GM12878 (cell line): ENCODE measurements around the gene ADCY2. TPM values are rescaled to one million over a fixed set of nuclear protein-coding genes. Genes with fewer than 3 reads are reported as not detected.

ENCODE experiments used
- ATAC-seq: fragments of 200-7000 bp; cut with Tn5 transposase; 3 replicates; pipeline ENCODE4 v1.9.1; 2020; ENCODE audit warnings: mild to moderate bottlenecking, moderate library complexity
- BruUV-seq: library from RNA; stranded (reverse); fragments of 400-500 nt; replicated peaks from 2 replicates; lab custom pipeline; 2021; lab: Mats Ljungman, UMichigan
- CTCF ChIA-PET: fragments of 300-600 bp; sonication (Branson Sonifier 250); formaldehyde crosslinking; extraction: SDS; loops from one replicate; lab custom pipeline; 2021; ENCODE audit warnings: inconsistent platforms; lab: Yijun Ruan, JAX
- POLR2A ChIA-PET: fragments of 350-600 bp; formaldehyde crosslinking; extraction: SDS; loops from one replicate; lab custom pipeline; 2021; ENCODE audit warnings: inconsistent platforms; lab: Charles Lee
- RAD21 ChIA-PET: fragments of 300-600 bp; sonication (Branson Sonifier 250); formaldehyde crosslinking; loops from one replicate; lab custom pipeline; 2023; ENCODE audit warnings: antibody characterized with exemption; ENCODE audit not compliant: unreplicated experiment; lab: Charles Lee
- SMC1A ChIA-PET: fragments of 300-600 bp; sonication (Branson Sonifier 250); formaldehyde crosslinking; loops from one replicate; lab custom pipeline; 2023; ENCODE audit not compliant: unreplicated experiment, uncharacterized antibody; lab: Charles Lee
- DNase-seq: peaks from one replicate; pipeline ENCODE4 v3.0.0-alpha.2; 2011; ENCODE audit warnings: low read depth, low spot score
- FAIRE-seq: peaks from 3 replicates; lab custom pipeline; 2011; peaks lifted over from hg19 to GRCh38; lab: Jason Lieb, UNC
- H2AFZ ChIP-seq: 2 replicates; pipeline ENCODE4 v1.6.0; 2011; ENCODE audit warnings: low read depth, low read length, control low read depth; ENCODE audit not compliant: control insufficient read depth
- H3K27ac ChIP-seq: 2 replicates; pipeline ENCODE4 v1.5.1; 2011; ENCODE audit warnings: control low read depth; ENCODE audit not compliant: control insufficient read depth, insufficient read depth
- H3K27me3 ChIP-seq, 2 experiments: replicated peaks in 1 of 2; 2 replicates each; pipeline versions ENCODE4 v1.6.0 to v1.6.1; 2011; ENCODE audit warnings: low read length in 1 of 2; ENCODE audit not compliant: control insufficient read depth in 2 of 2, insufficient read depth in 2 of 2
- H3K36me3 ChIP-seq, 2 experiments: 2 replicates each; pipeline ENCODE4 v1.5.1; 2011; ENCODE audit warnings: low read length in 1 of 2; ENCODE audit not compliant: control insufficient read depth in 2 of 2, insufficient read depth in 2 of 2
- H3K4me1 ChIP-seq: 2 replicates; pipeline ENCODE4 v1.6.1; 2011; ENCODE audit warnings: mild to moderate bottlenecking, low read length, moderate library complexity, mixed read lengths; ENCODE audit not compliant: control insufficient read depth, insufficient read depth
- H3K4me2 ChIP-seq: 2 replicates; pipeline ENCODE4 v1.6.0; 2011; ENCODE audit warnings: control low read depth; ENCODE audit not compliant: control insufficient read depth, insufficient read depth
- H3K4me3 ChIP-seq: fragments of 200-600 bp; sonication (generic); 2 replicates; pipeline ENCODE4 v1.5.1; 2016
- H3K79me2 ChIP-seq: 2 replicates; pipeline ENCODE4 v1.6.0; 2011; ENCODE audit warnings: low read length; ENCODE audit not compliant: control insufficient read depth, insufficient read depth
- H3K9ac ChIP-seq: 2 replicates; pipeline ENCODE4 v1.8.0; 2011; ENCODE audit warnings: low read length, control low read depth, mixed read lengths; ENCODE audit not compliant: control insufficient read depth, insufficient read depth
- H3K9me3 ChIP-seq: replicated peaks from 3 replicates; pipeline ENCODE4 v1.5.1; 2011; ENCODE audit warnings: mild to moderate bottlenecking, low read length; ENCODE audit not compliant: control insufficient read depth, insufficient read depth
- H4K20me1 ChIP-seq: 2 replicates; pipeline ENCODE4 v1.6.0; 2011; ENCODE audit not compliant: control insufficient read depth, insufficient read depth
- ASH2L ChIP-seq: fragments of 300-600, 200-600 bp; sonication (generic); IDR thresholded peaks from 2 replicates; pipeline ENCODE4 v1.6.1; 2017; ENCODE audit warnings: low read depth, mild to moderate bottlenecking, borderline replicate concordance
- ATF7 ChIP-seq: fragments of 450-650 bp; IDR thresholded peaks from 2 replicates; pipeline ENCODE4 v1.6.1; 2016; ENCODE audit warnings: low read depth, mild to moderate bottlenecking
- BACH1 ChIP-seq: fragments of 450-650 bp; IDR thresholded peaks from 2 replicates; pipeline ENCODE4 v1.6.1; 2017; ENCODE audit warnings: mild to moderate bottlenecking, borderline replicate concordance
- BCL11A ChIP-seq: IDR thresholded peaks from 2 replicates; pipeline ENCODE4 v1.6.1; 2011; ENCODE audit warnings: low read depth, low read length
- BMI1 ChIP-seq: fragments of 450-650 bp; IDR thresholded peaks from 2 replicates; pipeline ENCODE4 v1.6.1; 2016; ENCODE audit warnings: mild to moderate bottlenecking, moderate library complexity, borderline replicate concordance
- CBFB ChIP-seq: IDR thresholded peaks from 2 replicates; pipeline ENCODE4 v1.6.1; 2016; ENCODE audit warnings: antibody characterized with exemption, low read depth
- CBX5 ChIP-seq: sonication (generic); IDR thresholded peaks from 2 replicates; pipeline ENCODE4 v1.6.1; 2016; ENCODE audit warnings: low read depth, moderate library complexity, mild to moderate bottlenecking, inconsistent platforms
- CEBPZ ChIP-seq: fragments of 150-350 bp; IDR thresholded peaks from 2 replicates; pipeline ENCODE4 v1.6.1; 2016; ENCODE audit warnings: low read depth, low read length
- CHD4 ChIP-seq: fragments of 200-600 bp; sonication (generic); IDR thresholded peaks from 2 replicates; pipeline ENCODE4 v1.6.1; 2016; ENCODE audit warnings: mild to moderate bottlenecking
- JUNB ChIP-seq: IDR thresholded peaks from 2 replicates; pipeline ENCODE4 v1.6.1; 2016; ENCODE audit warnings: antibody characterized with exemption, mild to moderate bottlenecking
- KAT2A ChIP-seq: conservative IDR thresholded peaks from 2 replicates; pipeline ENCODE4 v1.6.1; 2011; ENCODE audit warnings: low read depth, low read length; ENCODE audit not compliant: control insufficient read depth
- PAX8 ChIP-seq: fragments of 450-650 bp; IDR thresholded peaks from 2 replicates; pipeline ENCODE4 v1.6.1; 2017; ENCODE audit warnings: mild to moderate bottlenecking, moderate library complexity
- POLR2AphosphoS2 ChIP-seq: IDR thresholded peaks from 2 replicates; pipeline ENCODE4 v1.6.1; 2011; ENCODE audit warnings: low read depth, mild to moderate bottlenecking, low read length, improper control_type of control experiment, moderate library complexity
- SIN3A ChIP-seq: IDR thresholded peaks from 2 replicates; pipeline ENCODE4 v1.6.1; 2012; ENCODE audit warnings: low read depth, low read length, improper control_type of control experiment
- SUPT20H ChIP-seq: IDR thresholded peaks from 2 replicates; pipeline ENCODE4 v1.6.1; 2011; ENCODE audit warnings: low read depth, mild to moderate bottlenecking, low read length, moderate library complexity, borderline replicate concordance; ENCODE audit not compliant: control insufficient read depth
- TAF1 ChIP-seq: IDR thresholded peaks from 2 replicates; pipeline ENCODE4 v1.6.1; 2011; ENCODE audit warnings: mild to moderate bottlenecking, low read depth, low read length, borderline replicate concordance
- YY1 ChIP-seq: IDR thresholded peaks from 2 replicates; pipeline ENCODE4 v1.6.1; 2011; ENCODE audit warnings: low read depth, mild to moderate bottlenecking, low read length
- ZNF217 ChIP-seq: fragments of 450-650 bp; IDR thresholded peaks from 2 replicates; pipeline ENCODE4 v1.6.1; 2017; ENCODE audit warnings: antibody characterized with exemption, mild to moderate bottlenecking
- ZNF384 ChIP-seq: IDR thresholded peaks from 2 replicates; pipeline ENCODE4 v1.6.1; 2012; ENCODE audit warnings: low read depth, mild to moderate bottlenecking, low read length, improper control_type of control experiment, borderline replicate concordance
- WGBS: methylation state at CpG from one replicate; pipeline ENCODE4 v1.1.6; 2016; ENCODE audit warnings: low lambda C conversion rate; ENCODE audit not compliant: insufficient replicate concordance, insufficient coverage; ENCODE audit errors: missing lambda C conversion rate; 5-methylcytosine and 5-hydroxymethylcytosine counted together
- in situ Hi-C: fragments of 300-500 bp; cut with MboI; formaldehyde crosslinking; loops from 9 replicates; pipeline ENCODE4 v1.14.3; 2018; ENCODE audit warnings: mixed read lengths
- intact Hi-C: fragments of 100-400 bp; cut with micrococcal nuclease; formaldehyde crosslinking; loops from one replicate; pipeline ENCODE4 v1.14.2; 2022; ENCODE audit not compliant: unreplicated experiment
- polyA plus RNA-seq, 11 experiments: library from polyadenylated mRNA; depleted of rRNA in 4 of 11; unstranded in 6 of 11; stranded (reverse) in 5 of 11; fragments of >200 nt; fragmentation: Nextera tagmentation in 4 of 11; fragmentation: Illumina TruSeq in 1 of 11; extraction: Ambion mirVana in 4 of 11; extraction: Trizol in 1 of 11; gene quantifications; 1 replicate in 1 of 11; 2 replicates in 10 of 11; pipeline versions ENCODE4 v1.2.1 to v1.2.3, GENCODE V29; 2011 to 2016; ENCODE audit warnings: inconsistent platforms in 2 of 11, missing spikeins in 2 of 11, low read depth in 1 of 11
- total RNA-seq, 4 experiments: library from RNA; depleted of rRNA in 3 of 4; stranded (reverse); fragments of >200 nt in 3 of 4; fragmentation: Illumina TruSeq in 1 of 4; extraction: Trizol in 1 of 4; gene quantifications; 2 replicates each; pipeline versions ENCODE4 v1.2.1 to v1.2.3, GENCODE V29; 2013 to 2021
- TF ChIP-seq, protein P1 (sequence below): fragments of 450-650 bp; IDR thresholded peaks from 2 replicates; pipeline ENCODE4 v1.6.1; 2017; ENCODE audit warnings: low read depth, mild to moderate bottlenecking, moderate library complexity

The ADCY2 gene
- total and polyA plus RNA-seq, 10 of the 15 experiments (the other 5 are each of a cell fraction or from before 2014, with no cell fraction given), result 0.07 to 0.26 TPM; not detected in 8

GRCh38 chr5:7868773-7869473, 473.0 kb downstream of the ADCY2 start, which contains the start of the genes FASTKD3 and MTRR:
FASTKD3 (minus strand) TSS chr5:7869031; CDS start chr5:7868083, 948 bp downstream.
MTRR (plus strand) TSS chr5:7869148; CDS start chr5:7870795, 1,647 bp downstream.
- WGBS, result under 1% methylated on average over 80 of the region's 83 CpGs
- ChIA-PET SMC1A (interaction anchor here (0.8 to 2.8 kb wide), 6 partner anchors 9 to 28 kb away, joined by 3 to 9 read pairs (median 4); no protein-coding TSS in a partner anchor), RAD21 (interaction anchor here (1.2 to 2.9 kb wide), 4 partner anchors 9 to 1329 kb away, joined by 3 to 13 read pairs (median 6); no protein-coding TSS in a partner anchor), POLR2A (interaction anchor here (0.8 to 1.2 kb wide), 3 partner anchors 9 to 18 kb away, joined by 3 to 4 read pairs (median 3); no protein-coding TSS in a partner anchor), CTCF (interaction anchor here (1.0 to 9.9 kb wide), 3 partner anchors 8 to 35 kb away, joined by 3 to 92 read pairs (median 3); no protein-coding TSS in a partner anchor)
- DNase-seq, result peak; percentile 66
- H3K9me3 ChIP-seq, result no peaks in the 10 kb centered on the region
- H3K36me3 ChIP-seq, result no peaks in the 10 kb centered on the region
- peak within 1 kb of the TSS; percentile 90 for H3K4me2 ChIP-seq
- H3K27ac ChIP-seq, result peak within 1 kb of the TSS; percentile 84
- H4K20me1 ChIP-seq, result no peaks in the 10 kb centered on the region
- H3K27me3 ChIP-seq, result no peaks in the 10 kb centered on the region
- peak within 1 kb of the TSS; percentile 97 for H3K4me3 ChIP-seq
- H2AFZ ChIP-seq, result peak within 1 kb of the TSS; percentile 78
- intact Hi-C loops, result no loop called here
- peaks cover 60% of the 10 kb centered on the region for H3K79me2 ChIP-seq
- H3K4me1 ChIP-seq, result peaks cover 29% of the 10 kb centered on the region
- in situ Hi-C loops, result no loop called here
- FAIRE-seq, result peak; percentile 83
- BruUV-seq, result no TSS peak
- peak within 1 kb of the TSS; percentile 86 for H3K9ac ChIP-seq
- ATAC-seq, result peak; percentile 99
- TF ChIP-seq BCL11A (no peak), CHD4 (no peak), CEBPZ (no peak), KAT2A (no peak), BMI1 (no peak), PAX8 (no peak), CBFB (no peak), TAF1 (peak; percentile 56; the same call in 1 of the 2 replicates), YY1 (no peak; the same call in 1 of the 2 replicates), ASH2L (no peak), JUNB (no peak), POLR2AphosphoS2 (no peak), ZNF217 (no peak), SIN3A (peak; percentile 82; the same call in 1 of the 2 replicates), ZNF384 (no peak), ATF7 (no peak), BACH1 (no peak), CBX5 (no peak), SUPT20H (no peak)
- TF ChIP-seq, protein P1, sequence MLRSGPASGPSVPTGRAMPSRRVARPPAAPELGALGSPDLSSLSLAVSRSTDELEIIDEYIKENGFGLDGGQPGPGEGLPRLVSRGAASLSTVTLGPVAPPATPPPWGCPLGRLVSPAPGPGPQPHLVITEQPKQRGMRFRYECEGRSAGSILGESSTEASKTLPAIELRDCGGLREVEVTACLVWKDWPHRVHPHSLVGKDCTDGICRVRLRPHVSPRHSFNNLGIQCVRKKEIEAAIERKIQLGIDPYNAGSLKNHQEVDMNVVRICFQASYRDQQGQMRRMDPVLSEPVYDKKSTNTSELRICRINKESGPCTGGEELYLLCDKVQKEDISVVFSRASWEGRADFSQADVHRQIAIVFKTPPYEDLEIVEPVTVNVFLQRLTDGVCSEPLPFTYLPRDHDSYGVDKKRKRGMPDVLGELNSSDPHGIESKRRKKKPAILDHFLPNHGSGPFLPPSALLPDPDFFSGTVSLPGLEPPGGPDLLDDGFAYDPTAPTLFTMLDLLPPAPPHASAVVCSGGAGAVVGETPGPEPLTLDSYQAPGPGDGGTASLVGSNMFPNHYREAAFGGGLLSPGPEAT, result peak; percentile 43; the same call in 1 of the 2 replicates
